HEK293 (cell line): ENCODE data around the gene TAF9B.
"Not testable (repeated sequence)": the region's sequence is repeated elsewhere in the genome, so short reads cannot be mapped to it uniquely, and the experiment has no call there.

Source experiments
- KLF16 ChIP-seq: fragments of 450-650 bp; formaldehyde crosslinking; IDR thresholded peaks from 2 replicates; pipeline ENCODE4 v1.5.1; 2017; ENCODE audit warnings: missing biosample characterization, missing genetic modification characterization
- REST ChIP-seq: fragments of 450-650 bp; formaldehyde crosslinking; IDR thresholded peaks from 2 replicates; pipeline ENCODE4 v1.5.1; 2016; ENCODE audit warnings: missing biosample characterization, missing genetic modification characterization
- ZNF670 ChIP-seq: fragments of 450-650 bp; formaldehyde crosslinking; IDR thresholded peaks from 2 replicates; pipeline ENCODE4 v1.5.1; 2016; ENCODE audit warnings: missing biosample characterization, missing genetic modification characterization, low read depth
- TF ChIP-seq, protein P1 (sequence below): fragments of 450-650 bp; formaldehyde crosslinking; IDR thresholded peaks from 2 replicates; pipeline ENCODE4 v1.5.1; 2016; ENCODE audit warnings: missing biosample characterization, missing genetic modification characterization
- TF ChIP-seq, protein P2 (sequence below): fragments of 450-650 bp; formaldehyde crosslinking; IDR thresholded peaks from 2 replicates; pipeline ENCODE4 v1.5.1; 2017; ENCODE audit warnings: missing biosample characterization, missing genetic modification characterization
- TF ChIP-seq, protein P3 (sequence below): fragments of 450-650 bp; formaldehyde crosslinking; IDR thresholded peaks from 2 replicates; pipeline ENCODE4 v1.5.1; 2016; ENCODE audit warnings: missing biosample characterization, missing genetic modification characterization

GRCh38 chrX:78081413-78081812, 58.0 kb downstream of the TAF9B start:
- TF ChIP-seq ZNF670, KLF16 (tag by site-specific recombination): not testable (repeated sequence)
- TF ChIP-seq, protein P1, sequence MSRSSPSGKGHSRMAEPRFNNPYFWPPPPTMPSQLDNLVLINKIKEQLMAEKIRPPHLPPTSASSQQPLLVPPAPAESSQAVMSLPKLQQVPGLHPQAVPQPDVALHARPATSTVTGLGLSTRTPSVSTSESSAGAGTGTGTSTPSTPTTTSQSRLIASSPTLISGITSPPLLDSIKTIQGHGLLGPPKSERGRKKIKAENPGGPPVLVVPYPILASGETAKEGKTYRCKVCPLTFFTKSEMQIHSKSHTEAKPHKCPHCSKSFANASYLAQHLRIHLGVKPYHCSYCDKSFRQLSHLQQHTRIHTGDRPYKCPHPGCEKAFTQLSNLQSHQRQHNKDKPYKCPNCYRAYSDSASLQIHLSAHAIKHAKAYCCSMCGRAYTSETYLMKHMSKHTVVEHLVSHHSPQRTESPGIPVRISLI (tag by site-specific recombination) = not testable (repeated sequence)
- TF ChIP-seq, protein P2, sequence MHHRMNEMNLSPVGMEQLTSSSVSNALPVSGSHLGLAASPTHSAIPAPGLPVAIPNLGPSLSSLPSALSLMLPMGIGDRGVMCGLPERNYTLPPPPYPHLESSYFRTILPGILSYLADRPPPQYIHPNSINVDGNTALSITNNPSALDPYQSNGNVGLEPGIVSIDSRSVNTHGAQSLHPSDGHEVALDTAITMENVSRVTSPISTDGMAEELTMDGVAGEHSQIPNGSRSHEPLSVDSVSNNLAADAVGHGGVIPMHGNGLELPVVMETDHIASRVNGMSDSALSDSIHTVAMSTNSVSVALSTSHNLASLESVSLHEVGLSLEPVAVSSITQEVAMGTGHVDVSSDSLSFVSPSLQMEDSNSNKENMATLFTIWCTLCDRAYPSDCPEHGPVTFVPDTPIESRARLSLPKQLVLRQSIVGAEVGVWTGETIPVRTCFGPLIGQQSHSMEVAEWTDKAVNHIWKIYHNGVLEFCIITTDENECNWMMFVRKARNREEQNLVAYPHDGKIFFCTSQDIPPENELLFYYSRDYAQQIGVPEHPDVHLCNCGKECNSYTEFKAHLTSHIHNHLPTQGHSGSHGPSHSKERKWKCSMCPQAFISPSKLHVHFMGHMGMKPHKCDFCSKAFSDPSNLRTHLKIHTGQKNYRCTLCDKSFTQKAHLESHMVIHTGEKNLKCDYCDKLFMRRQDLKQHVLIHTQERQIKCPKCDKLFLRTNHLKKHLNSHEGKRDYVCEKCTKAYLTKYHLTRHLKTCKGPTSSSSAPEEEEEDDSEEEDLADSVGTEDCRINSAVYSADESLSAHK (tag by site-specific recombination) = not testable (repeated sequence)
- TF ChIP-seq, protein P3, sequence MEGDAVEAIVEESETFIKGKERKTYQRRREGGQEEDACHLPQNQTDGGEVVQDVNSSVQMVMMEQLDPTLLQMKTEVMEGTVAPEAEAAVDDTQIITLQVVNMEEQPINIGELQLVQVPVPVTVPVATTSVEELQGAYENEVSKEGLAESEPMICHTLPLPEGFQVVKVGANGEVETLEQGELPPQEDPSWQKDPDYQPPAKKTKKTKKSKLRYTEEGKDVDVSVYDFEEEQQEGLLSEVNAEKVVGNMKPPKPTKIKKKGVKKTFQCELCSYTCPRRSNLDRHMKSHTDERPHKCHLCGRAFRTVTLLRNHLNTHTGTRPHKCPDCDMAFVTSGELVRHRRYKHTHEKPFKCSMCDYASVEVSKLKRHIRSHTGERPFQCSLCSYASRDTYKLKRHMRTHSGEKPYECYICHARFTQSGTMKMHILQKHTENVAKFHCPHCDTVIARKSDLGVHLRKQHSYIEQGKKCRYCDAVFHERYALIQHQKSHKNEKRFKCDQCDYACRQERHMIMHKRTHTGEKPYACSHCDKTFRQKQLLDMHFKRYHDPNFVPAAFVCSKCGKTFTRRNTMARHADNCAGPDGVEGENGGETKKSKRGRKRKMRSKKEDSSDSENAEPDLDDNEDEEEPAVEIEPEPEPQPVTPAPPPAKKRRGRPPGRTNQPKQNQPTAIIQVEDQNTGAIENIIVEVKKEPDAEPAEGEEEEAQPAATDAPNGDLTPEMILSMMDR = not testable (repeated sequence)
- TF ChIP-seq REST (tag by site-specific recombination) = 0 out of 2 replicates have a peak, but pooled peaks have one; percentile 31
